ENCODE results near the gene STX3. TPM values are rescaled to one million over a fixed set of nuclear protein-coding genes. Genes with fewer than 3 reads are reported as not detected.
A peak's percentile ranks its signal among the peaks of the same experiment; 100 is the strongest.

Gene STX3
- total and polyA plus RNA-seq, 2 of the 13 experiments (the other 11 are each of a cell fraction or from before 2014, with no cell fraction given) = 16.5 to 24.0 TPM

- TF ChIP-seq DPF2 (CRISPR knock-in tag; IDR thresholded peaks at IDR 0.05; ENCODE audit: borderline replicate concordance, low read depth) (no peak), ZNF260 (CRISPR knock-in tag; IDR thresholded peaks at IDR 0.05; ENCODE audit: borderline replicate concordance, low read depth) (no peak), ZNF143 (CRISPR knock-in tag; IDR thresholded peaks at IDR 0.05) (no peak), ZNF652 (CRISPR knock-in tag; IDR thresholded peaks at IDR 0.05; ENCODE audit: borderline replicate concordance, low read depth) (peak; percentile 35; the same call in 1 of the 2 replicates), TMF1 (CRISPR knock-in tag; IDR thresholded peaks at IDR 0.05; ENCODE audit: low read depth) (no peak), ZNF354B (CRISPR knock-in tag; IDR thresholded peaks at IDR 0.05) (no peak), POGZ (CRISPR knock-in tag; IDR thresholded peaks at IDR 0.05) (peak; percentile 98), NFE2 (CRISPR knock-in tag; IDR thresholded peaks at IDR 0.05) (no peak), PHF21A (CRISPR knock-in tag; IDR thresholded peaks at IDR 0.05) (peak; percentile 94), DR1 (CRISPR knock-in tag; IDR thresholded peaks at IDR 0.05) (peak; percentile 66), HMGA1 (CRISPR knock-in tag; conservative IDR thresholded peaks at IDR 0.05) (no peak), GATAD1 (CRISPR knock-in tag; IDR thresholded peaks at IDR 0.05) (peak; percentile 97), ZNF883 (CRISPR knock-in tag; IDR thresholded peaks at IDR 0.05; ENCODE audit: not compliant biosample characterization) (peak; percentile 89), ZNF335 (CRISPR knock-in tag; IDR thresholded peaks at IDR 0.05) (peak; percentile 87), SRY (CRISPR knock-in tag; IDR thresholded peaks at IDR 0.05) (peak; percentile 84), TEF (CRISPR knock-in tag; IDR thresholded peaks at IDR 0.05) (no peak), ZNF367 (CRISPR knock-in tag; IDR thresholded peaks at IDR 0.05; ENCODE audit: borderline replicate concordance) (no peak)
- TF ChIP-seq, protein P1, sequence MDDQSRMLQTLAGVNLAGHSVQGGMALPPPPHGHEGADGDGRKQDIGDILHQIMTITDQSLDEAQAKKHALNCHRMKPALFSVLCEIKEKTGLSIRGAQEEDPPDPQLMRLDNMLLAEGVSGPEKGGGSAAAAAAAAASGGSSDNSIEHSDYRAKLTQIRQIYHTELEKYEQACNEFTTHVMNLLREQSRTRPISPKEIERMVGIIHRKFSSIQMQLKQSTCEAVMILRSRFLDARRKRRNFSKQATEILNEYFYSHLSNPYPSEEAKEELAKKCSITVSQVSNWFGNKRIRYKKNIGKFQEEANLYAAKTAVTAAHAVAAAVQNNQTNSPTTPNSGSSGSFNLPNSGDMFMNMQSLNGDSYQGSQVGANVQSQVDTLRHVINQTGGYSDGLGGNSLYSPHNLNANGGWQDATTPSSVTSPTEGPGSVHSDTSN (CRISPR knock-in tag; IDR thresholded peaks at IDR 0.05; ENCODE audit: borderline replicate concordance) = no peak
- TF ChIP-seq, protein P2, sequence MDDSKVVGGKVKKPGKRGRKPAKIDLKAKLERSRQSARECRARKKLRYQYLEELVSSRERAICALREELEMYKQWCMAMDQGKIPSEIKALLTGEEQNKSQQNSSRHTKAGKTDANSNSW (CRISPR knock-in tag; IDR thresholded peaks at IDR 0.05; ENCODE audit: borderline replicate concordance) = no peak
- TF ChIP-seq, protein P3, sequence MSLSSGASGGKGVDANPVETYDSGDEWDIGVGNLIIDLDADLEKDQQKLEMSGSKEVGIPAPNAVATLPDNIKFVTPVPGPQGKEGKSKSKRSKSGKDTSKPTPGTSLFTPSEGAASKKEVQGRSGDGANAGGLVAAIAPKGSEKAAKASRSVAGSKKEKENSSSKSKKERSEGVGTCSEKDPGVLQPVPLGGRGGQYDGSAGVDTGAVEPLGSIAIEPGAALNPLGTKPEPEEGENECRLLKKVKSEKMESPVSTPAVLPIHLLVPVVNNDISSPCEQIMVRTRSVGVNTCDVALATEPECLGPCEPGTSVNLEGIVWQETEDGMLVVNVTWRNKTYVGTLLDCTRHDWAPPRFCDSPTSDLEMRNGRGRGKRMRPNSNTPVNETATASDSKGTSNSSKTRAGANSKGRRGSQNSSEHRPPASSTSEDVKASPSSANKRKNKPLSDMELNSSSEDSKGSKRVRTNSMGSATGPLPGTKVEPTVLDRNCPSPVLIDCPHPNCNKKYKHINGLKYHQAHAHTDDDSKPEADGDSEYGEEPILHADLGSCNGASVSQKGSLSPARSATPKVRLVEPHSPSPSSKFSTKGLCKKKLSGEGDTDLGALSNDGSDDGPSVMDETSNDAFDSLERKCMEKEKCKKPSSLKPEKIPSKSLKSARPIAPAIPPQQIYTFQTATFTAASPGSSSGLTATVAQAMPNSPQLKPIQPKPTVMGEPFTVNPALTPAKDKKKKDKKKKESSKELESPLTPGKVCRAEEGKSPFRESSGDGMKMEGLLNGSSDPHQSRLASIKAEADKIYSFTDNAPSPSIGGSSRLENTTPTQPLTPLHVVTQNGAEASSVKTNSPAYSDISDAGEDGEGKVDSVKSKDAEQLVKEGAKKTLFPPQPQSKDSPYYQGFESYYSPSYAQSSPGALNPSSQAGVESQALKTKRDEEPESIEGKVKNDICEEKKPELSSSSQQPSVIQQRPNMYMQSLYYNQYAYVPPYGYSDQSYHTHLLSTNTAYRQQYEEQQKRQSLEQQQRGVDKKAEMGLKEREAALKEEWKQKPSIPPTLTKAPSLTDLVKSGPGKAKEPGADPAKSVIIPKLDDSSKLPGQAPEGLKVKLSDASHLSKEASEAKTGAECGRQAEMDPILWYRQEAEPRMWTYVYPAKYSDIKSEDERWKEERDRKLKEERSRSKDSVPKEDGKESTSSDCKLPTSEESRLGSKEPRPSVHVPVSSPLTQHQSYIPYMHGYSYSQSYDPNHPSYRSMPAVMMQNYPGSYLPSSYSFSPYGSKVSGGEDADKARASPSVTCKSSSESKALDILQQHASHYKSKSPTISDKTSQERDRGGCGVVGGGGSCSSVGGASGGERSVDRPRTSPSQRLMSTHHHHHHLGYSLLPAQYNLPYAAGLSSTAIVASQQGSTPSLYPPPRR (CRISPR knock-in tag; IDR thresholded peaks at IDR 0.05; ENCODE audit: borderline replicate concordance) = no peak
- TF ChIP-seq, protein P4, sequence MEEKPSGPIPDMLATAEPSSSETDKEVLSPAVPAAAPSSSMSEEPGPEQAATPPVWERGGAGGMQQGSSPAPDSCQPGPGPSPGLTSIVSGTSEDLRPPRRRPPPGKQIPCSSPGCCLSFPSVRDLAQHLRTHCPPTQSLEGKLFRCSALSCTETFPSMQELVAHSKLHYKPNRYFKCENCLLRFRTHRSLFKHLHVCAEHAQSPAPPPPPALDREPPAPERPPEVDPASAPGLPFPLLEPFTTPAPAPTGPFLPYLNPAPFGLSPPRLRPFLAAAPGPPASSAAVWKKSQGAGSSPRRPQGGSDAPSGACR (CRISPR knock-in tag; IDR thresholded peaks at IDR 0.05) = no peak
- TF ChIP-seq, protein P5, sequence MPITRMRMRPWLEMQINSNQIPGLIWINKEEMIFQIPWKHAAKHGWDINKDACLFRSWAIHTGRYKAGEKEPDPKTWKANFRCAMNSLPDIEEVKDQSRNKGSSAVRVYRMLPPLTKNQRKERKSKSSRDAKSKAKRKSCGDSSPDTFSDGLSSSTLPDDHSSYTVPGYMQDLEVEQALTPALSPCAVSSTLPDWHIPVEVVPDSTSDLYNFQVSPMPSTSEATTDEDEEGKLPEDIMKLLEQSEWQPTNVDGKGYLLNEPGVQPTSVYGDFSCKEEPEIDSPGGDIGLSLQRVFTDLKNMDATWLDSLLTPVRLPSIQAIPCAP (CRISPR knock-in tag; IDR thresholded peaks at IDR 0.05; ENCODE audit: low read depth) = no peak
These were observed 55.2 kb downstream of the STX3 start, which contains the start of gene MRPL16 (continued) for GRCh38 chr11:59810189-59810910.
